Activated T-helper 2 cell treated with anti-CD3 and anti-CD28 coated beads, Interferon-gamma antibody, Interleukin-2, Interleukin-4, amounts not matched to agents 10 μg/mL and 5 μg/mL and 100 μg/mL, durations not matched to agents 14 hours and 24 hours and 36 hours (primary cell): ENCODE measurements around the gene EGF. TPM values are rescaled to one million over a fixed set of nuclear protein-coding genes. Genes with fewer than 3 reads are reported as not detected.
"Not testable (repeated sequence)": the region's sequence is repeated elsewhere in the genome, so short reads cannot be mapped to it uniquely, and the experiment has no call there.

Source experiments
- DNase-seq: peaks from one replicate; pipeline ENCODE4 v3.0.0; 2021; ENCODE audit warnings: low spot score
- H3K27ac Mint-ChIP-seq: one replicate; pipeline ENCODE4 v1.8.0; 2021; ENCODE audit warnings: mixed read lengths
- H3K27me3 Mint-ChIP-seq: one replicate; pipeline ENCODE4 v1.8.0; 2021; ENCODE audit warnings: low read depth, mixed read lengths
- H3K36me3 Mint-ChIP-seq: one replicate; pipeline ENCODE4 v1.8.0; 2021; ENCODE audit warnings: low read depth, mixed read lengths
- H3K4me1 Mint-ChIP-seq: one replicate; pipeline ENCODE4 v1.8.0; 2021; ENCODE audit warnings: low read depth, mixed read lengths
- H3K4me3 Mint-ChIP-seq: one replicate; pipeline ENCODE4 v1.8.0; 2021; ENCODE audit warnings: low read depth, mild to moderate bottlenecking, moderate library complexity, mixed read lengths
- H3K9me3 Mint-ChIP-seq: one replicate; pipeline ENCODE4 v1.8.0; 2021; ENCODE audit warnings: mixed read lengths
- intact Hi-C: fragments of 100-400 bp; cut with micrococcal nuclease; formaldehyde crosslinking; loops from one replicate; pipeline ENCODE4 v1.15.1; 2023
- total RNA-seq: library from RNA; stranded (reverse); gene quantifications from 2 replicates; pipeline ENCODE4 v1.2.3, GENCODE V29; 2022

The EGF gene
- not detected in 2 replicates for total RNA-seq

DNA sequence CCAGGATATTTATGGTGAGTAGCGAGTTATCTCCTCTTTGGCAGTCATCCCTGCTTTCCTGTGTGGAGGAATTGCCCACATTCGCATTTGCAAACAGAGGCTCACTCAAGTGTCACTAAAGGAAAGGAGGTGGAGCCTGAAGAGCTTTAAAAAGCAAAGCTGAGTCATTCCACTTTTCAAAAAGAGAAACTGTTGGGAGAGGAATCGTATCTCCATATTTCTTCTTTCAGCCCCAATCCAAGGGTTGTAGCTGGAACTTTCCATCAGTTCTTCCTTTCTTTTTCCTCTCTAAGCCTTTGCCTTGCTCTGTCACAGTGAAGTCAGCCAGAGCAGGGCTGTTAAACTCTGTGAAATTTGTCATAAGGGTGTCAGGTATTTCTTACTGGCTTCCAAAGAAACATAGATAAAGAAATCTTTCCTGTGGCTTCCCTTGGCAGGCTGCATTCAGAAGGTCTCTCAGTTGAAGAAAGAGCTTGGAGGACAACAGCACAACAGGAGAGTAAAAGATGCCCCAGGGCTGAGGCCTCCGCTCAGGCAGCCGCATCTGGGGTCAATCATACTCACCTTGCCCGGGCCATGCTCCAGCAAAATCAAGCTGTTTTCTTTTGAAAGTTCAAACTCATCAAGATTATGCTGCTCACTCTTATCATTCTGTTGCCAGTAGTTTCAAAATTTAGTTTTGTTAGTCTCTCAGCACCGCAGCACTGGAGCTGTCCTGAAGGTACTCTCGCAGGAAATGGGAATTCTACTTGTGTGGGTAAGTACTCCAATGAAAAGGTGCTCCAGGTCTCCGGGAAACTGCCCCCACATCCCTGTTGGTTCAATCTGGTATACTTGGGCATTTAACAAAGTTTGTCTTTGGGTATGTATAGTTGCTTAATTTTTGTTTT is at the start of gene EGF:
EGF (plus strand) TSS at position 178 of the 890 bp plus-strand sequence; CDS start at position 631, 453 bp downstream.
- peaks cover 2% of the 10 kb centered on the region for H3K4me1 Mint-ChIP-seq
- DNase-seq: no peak
- H3K27me3 Mint-ChIP-seq: peaks cover 14% of the 10 kb centered on the region
- no peaks in the 10 kb centered on the region for H3K9me3 Mint-ChIP-seq
- intact Hi-C loops: no loop called here
- no peak within 1 kb of the TSS for H3K27ac Mint-ChIP-seq
- H3K4me3 Mint-ChIP-seq: no peak within 1 kb of the TSS
- no peaks in the 10 kb centered on the region for H3K36me3 Mint-ChIP-seq

- no peaks in the 10 kb centered on the region for H3K36me3 Mint-ChIP-seq
- intact Hi-C loops: no loop called here
- no peak overlapping the region for H3K27ac Mint-ChIP-seq
Measured at GRCh38 chr4:109864134-109864533, 48.5 kb upstream of the EGF start.

GRCh38 chr4:109870061-109870460 is 42.6 kb upstream of the EGF start:
- Mint-ChIP-seq H3K4me1 (no peaks in the 10 kb centered on the region), H3K27me3 (no peaks in the 10 kb centered on the region), H3K27ac (no peak overlapping the region), H3K4me3 (no peak overlapping the region), H3K9me3 (no peaks in the 10 kb centered on the region), H3K36me3 (no peaks in the 10 kb centered on the region)
- no peak for DNase-seq
- intact Hi-C loops: no loop called here

More at GRCh38 chr4:109864134-109864533, 48.5 kb upstream of the EGF start:
- no peak for DNase-seq
- H3K4me3 Mint-ChIP-seq: no peak overlapping the region
- H3K27me3 Mint-ChIP-seq: no peaks in the 10 kb centered on the region
- H3K9me3 Mint-ChIP-seq: peaks cover 14% of the 10 kb centered on the region
- H3K4me1 Mint-ChIP-seq: no peaks in the 10 kb centered on the region

GRCh38 chr4:109872065-109872464 is 40.6 kb upstream of the EGF start:
- no peaks in the 10 kb centered on the region for H3K36me3 Mint-ChIP-seq
- H3K27me3 Mint-ChIP-seq: no peaks in the 10 kb centered on the region
- H3K4me3 Mint-ChIP-seq: no peak overlapping the region
- intact Hi-C loops: no loop called here
- no peak for DNase-seq
- H3K9me3 Mint-ChIP-seq: no peaks in the 10 kb centered on the region
- no peak overlapping the region for H3K27ac Mint-ChIP-seq
- no peaks in the 10 kb centered on the region for H3K4me1 Mint-ChIP-seq

GRCh38 chr4:109872950-109873656 is 39.6 kb upstream of the EGF start:
- intact Hi-C loops: no loop called here
- no peak overlapping the region for H3K27ac Mint-ChIP-seq
- no peaks in the 10 kb centered on the region for H3K4me1 Mint-ChIP-seq
- no peaks in the 10 kb centered on the region for H3K36me3 Mint-ChIP-seq
- peaks cover 2% of the 10 kb centered on the region for H3K27me3 Mint-ChIP-seq
- H3K4me3 Mint-ChIP-seq: no peak overlapping the region
- DNase-seq: no peak
- H3K9me3 Mint-ChIP-seq: no peaks in the 10 kb centered on the region

- Mint-ChIP-seq H3K27me3 (peaks cover 2% of the 10 kb centered on the region), H3K36me3 (no peaks in the 10 kb centered on the region), H3K4me3 (no peak overlapping the region), H3K27ac (no peak overlapping the region), H3K4me1 (no peaks in the 10 kb centered on the region), H3K9me3 (no peaks in the 10 kb centered on the region)
- DNase-seq: no peak
- intact Hi-C loops: no loop called here
Measured at GRCh38 chr4:109873791-109874514, 38.7 kb upstream of the EGF start.

DNA sequence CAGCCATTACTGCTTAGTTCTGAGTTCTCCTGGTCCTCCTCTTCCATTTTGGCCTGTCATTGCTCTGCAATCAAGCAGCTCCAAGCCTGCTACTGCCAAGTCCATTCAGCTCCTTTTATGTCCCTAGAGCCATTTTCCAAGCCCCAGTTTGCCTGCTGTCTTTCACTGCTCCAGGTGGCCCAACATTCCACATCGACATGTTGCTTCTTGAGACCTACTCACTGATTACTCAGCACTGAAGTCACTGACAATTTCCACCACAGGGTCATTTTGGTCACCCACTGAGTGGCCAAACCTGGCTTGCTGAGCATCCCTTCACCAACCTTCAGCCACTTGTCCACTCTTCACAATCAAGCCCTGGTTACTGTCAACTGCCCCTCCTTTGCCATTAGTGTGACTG is 37.6 kb upstream of the EGF start:
- peaks cover 3% of the 10 kb centered on the region for H3K27me3 Mint-ChIP-seq
- no peaks in the 10 kb centered on the region for H3K36me3 Mint-ChIP-seq

DNA sequence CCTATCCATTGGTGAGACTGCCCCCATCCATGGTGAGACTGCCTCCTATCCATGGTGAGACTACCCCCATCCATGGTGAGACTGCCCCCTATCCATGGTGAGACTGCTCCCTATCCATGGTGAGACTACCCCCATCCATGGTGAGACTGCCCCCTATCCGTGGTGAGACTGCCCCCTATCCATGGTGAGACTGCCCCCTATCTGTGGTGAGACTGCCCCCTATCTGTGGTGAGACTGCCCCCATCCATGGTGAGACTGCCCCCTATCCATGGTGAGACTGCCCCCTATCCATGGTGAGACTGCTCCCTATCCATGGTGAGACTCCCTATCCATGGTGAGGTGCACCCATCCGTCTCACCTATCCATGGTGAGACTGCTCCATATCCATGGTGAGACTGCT is 37.1 kb upstream of the EGF start:
- H3K27ac Mint-ChIP-seq, DNase-seq, H3K9me3 Mint-ChIP-seq, H3K27me3 Mint-ChIP-seq, H3K4me1 Mint-ChIP-seq, intact Hi-C loops, H3K36me3 Mint-ChIP-seq, H3K4me3 Mint-ChIP-seq: not testable (repeated sequence)

More for the DNA sequence above, 37.6 kb upstream of the EGF start:
- Mint-ChIP-seq H3K4me3 (no peak overlapping the region), H3K9me3 (no peaks in the 10 kb centered on the region), H3K4me1 (no peaks in the 10 kb centered on the region), H3K27ac (no peak overlapping the region)
- no peak for DNase-seq
- intact Hi-C loops: no loop called here

DNA sequence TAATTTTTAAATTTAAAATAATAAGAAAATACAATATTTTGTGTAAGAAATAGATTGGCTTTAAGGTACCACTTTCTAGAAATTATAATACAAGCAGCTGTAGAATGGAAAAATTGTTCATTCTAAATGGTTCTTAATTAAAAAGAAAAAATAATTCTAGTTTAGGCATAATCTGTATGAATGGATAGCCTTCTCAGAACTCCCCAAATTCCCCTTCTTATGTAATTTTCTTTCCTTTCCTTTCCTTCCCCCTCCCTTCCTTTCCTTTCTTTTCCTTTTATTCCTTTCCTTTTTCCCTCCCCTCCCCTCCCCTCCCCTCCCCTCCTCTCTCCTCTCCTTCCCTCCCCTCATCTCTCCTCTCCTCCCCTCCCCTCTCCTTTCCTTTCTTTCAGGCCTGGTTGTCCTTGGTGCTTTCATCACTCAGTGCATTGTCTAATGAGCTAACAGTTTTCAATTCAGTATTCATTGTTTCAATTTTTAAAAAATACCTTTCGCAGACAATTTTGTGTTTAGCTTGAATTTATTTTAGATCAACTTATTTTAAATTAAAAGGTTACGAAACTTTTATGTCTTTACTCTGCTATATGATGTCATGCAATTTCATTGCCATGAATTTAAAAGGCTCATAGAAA is 35.9 kb upstream of the EGF start:
- peaks cover 11% of the 10 kb centered on the region for H3K27me3 Mint-ChIP-seq
- no peak overlapping the region for H3K4me3 Mint-ChIP-seq
- no peaks in the 10 kb centered on the region for H3K36me3 Mint-ChIP-seq
- H3K27ac Mint-ChIP-seq: no peak overlapping the region
- no peak for DNase-seq
- intact Hi-C loops: no loop called here
- no peaks in the 10 kb centered on the region for H3K9me3 Mint-ChIP-seq
- no peaks in the 10 kb centered on the region for H3K4me1 Mint-ChIP-seq

GRCh38 chr4:109877400-109877799 is 35.3 kb upstream of the EGF start:
- intact Hi-C loops: no loop called here
- Mint-ChIP-seq H3K9me3 (no peaks in the 10 kb centered on the region), H3K4me3 (no peak overlapping the region), H3K36me3 (no peaks in the 10 kb centered on the region), H3K27ac (no peak overlapping the region), H3K27me3 (peaks cover 17% of the 10 kb centered on the region), H3K4me1 (no peaks in the 10 kb centered on the region)
- no peak for DNase-seq

- Mint-ChIP-seq H3K27ac (no peak overlapping the region), H3K36me3 (no peaks in the 10 kb centered on the region), H3K27me3 (peaks cover 21% of the 10 kb centered on the region)
Measured at GRCh38 chr4:109878355-109878754, 34.3 kb upstream of the EGF start.

DNA sequence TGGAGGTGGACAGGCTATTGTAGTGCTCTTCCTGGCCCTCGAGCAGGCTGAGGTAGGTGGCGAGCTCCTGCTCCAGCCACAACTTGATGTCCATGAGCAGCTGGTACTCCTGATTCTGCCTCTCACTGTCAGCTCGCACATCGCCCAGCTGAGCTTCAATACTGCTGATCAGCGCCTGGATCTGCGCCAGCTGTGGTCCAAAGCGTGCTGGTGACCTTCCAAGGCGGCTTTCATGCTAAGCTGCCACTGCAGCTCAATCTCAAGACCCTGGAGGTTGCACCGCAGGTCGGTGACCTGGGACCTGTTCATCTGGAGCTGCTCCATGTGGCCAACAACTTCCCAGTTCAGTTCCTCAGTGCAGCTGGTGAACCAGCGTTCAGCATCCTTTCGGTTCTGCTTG is 33.6 kb upstream of the EGF start:
- Mint-ChIP-seq H3K36me3 (no peaks in the 10 kb centered on the region), H3K27ac (no peak overlapping the region), H3K4me3 (no peak overlapping the region), H3K4me1 (no peaks in the 10 kb centered on the region), H3K27me3 (peaks cover 22% of the 10 kb centered on the region), H3K9me3 (no peaks in the 10 kb centered on the region)
- intact Hi-C loops: no loop called here
- DNase-seq: no peak

More at GRCh38 chr4:109878355-109878754, 34.3 kb upstream of the EGF start:
- H3K4me1 Mint-ChIP-seq: no peaks in the 10 kb centered on the region
- no peaks in the 10 kb centered on the region for H3K9me3 Mint-ChIP-seq
- no peak overlapping the region for H3K4me3 Mint-ChIP-seq
- intact Hi-C loops: no loop called here
- DNase-seq: no peak
